ENCODE results near the gene JAZF1. TPM values are rescaled to one million over a fixed set of nuclear protein-coding genes. Genes with fewer than 3 reads are reported as not detected.

The JAZF1 gene
- total RNA-seq, 1 donor from 2014 or later = 4.7 TPM

GRCh38 chr7:27922907-27923641, 257.5 kb downstream of the JAZF1 start:
- intact Hi-C loops (cut with micrococcal nuclease) = loop anchor here (5.0 kb wide), 1 partner anchor 346 kb away; no protein-coding TSS in a partner anchor

- intact Hi-C loops (cut with micrococcal nuclease) = loop anchor here (5.0 kb wide), 1 partner anchor 345 kb away; no protein-coding TSS in a partner anchor
These were observed 258.2 kb downstream of the JAZF1 start for GRCh38 chr7:27922389-27922788.

DNA sequence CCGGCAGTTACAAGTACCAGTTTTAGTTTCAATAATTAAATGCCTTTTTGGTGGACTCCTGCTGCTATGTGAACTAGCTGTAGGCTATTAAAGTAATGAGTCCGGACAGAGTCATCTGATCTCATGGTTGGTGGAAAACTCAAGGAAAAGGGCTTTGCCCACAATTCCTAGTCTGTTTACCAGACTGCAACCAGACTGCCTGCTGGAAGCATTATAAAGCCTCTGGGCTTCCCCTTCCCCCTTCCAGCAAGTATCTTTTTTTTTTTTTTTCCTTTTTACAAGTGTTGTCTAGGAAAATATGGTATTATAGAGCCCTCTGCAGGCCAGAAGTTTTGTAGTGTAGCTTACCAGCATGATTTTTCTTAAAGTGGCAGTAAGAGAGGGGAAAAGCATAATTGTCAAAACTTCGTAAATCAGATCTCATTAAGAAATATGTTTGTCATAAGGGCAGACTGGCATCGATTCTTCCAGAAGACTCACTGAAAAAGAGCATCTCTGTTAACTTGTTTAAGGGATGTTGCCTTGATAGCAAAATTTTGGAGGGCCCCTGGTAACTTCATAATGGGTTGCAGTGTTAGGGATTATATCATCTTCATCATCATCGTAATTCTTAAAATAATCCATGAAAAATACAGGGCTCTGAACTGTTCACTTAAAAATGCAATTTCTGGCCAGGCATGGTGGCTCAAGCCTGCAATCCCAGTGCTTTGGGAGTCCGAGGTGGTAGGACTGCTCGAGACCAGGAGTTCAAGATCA, 259.3 kb downstream of the JAZF1 start:
- intact Hi-C loops (cut with micrococcal nuclease) = loop anchor here (1.0 to 5.0 kb wide), 9 partner anchors 20 to 725 kb away; partner anchors contain the start of gene TAX1BP1

GRCh38 chr7:27920281-27920946, 260.2 kb downstream of the JAZF1 start:
- intact Hi-C loops (cut with micrococcal nuclease) = loop anchor here (1.0 to 5.0 kb wide), 5 partner anchors 20 to 343 kb away; no protein-coding TSS in a partner anchor

DNA sequence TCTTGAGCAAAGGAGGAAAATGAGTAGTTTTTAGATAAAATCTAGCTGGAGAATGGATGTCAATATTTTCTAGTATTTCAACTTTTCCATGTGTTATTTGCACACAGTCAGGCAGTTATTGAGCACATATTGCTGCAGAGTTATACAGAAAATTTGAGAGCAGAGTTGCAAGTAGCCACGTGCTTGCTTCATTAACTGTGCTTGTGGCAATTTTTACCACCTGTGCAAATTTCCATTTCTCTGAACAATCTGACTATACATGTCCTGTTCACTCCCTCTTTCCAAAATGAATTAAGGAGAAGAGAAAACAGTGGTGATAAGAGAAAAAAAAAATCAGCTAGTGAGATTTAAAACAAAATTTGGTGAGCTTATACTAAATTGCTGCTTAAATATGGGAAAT, 262.1 kb downstream of the JAZF1 start:
- intact Hi-C loops (cut with micrococcal nuclease) = no loop called here

DNA sequence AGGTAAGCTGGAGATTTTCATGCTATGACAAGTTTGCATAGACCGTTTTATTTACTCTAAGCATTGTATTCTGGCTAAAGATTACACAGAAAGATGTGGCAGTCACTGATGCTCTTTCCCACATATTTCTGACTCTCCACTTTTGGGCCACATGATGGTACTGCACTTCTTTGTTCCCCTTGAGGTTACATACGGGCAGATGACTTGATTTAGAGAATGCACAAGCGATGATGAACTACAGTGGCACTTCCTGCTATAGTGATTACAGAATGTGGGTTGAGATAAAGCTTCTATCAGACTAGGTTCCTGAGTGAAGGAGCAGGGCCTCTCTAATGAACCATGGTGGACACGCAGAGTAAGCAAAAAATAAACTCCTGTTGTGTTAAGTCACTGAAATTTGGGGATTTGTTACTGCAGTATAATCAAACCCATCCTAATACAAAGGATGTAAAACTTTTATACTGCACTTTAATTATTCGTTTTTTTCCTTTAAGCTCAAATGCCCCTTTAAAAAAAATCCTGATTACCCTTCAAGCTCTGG, 262.8 kb downstream of the JAZF1 start:
- intact Hi-C loops (cut with micrococcal nuclease) = no loop called here

DNA sequence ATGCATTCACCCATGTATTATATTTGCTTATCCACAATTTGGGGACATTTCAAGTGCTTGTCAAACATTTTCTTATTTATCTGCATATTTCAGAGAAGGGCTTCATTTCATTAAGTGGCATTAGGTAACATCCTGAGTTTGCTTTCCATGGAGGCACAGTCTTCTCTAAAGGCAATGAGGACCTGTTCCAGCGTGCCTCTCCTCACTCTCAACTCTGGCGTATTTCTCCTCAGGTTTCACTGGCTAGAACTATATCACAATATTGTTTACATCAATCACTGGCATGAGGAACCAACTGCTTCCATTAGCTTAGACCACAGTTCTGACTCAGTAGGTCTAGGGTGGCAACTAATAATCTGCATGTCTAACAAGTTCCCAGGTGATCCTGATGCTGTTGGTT, 263.5 kb downstream of the JAZF1 start:
- intact Hi-C loops (cut with micrococcal nuclease) = no loop called here

- intact Hi-C loops (cut with micrococcal nuclease) = no loop called here
These were observed 264.2 kb downstream of the JAZF1 start for GRCh38 chr7:27916372-27916771.

GRCh38 chr7:27914409-27914808, 266.2 kb downstream of the JAZF1 start:
- intact Hi-C loops (cut with micrococcal nuclease) = no loop called here

DNA sequence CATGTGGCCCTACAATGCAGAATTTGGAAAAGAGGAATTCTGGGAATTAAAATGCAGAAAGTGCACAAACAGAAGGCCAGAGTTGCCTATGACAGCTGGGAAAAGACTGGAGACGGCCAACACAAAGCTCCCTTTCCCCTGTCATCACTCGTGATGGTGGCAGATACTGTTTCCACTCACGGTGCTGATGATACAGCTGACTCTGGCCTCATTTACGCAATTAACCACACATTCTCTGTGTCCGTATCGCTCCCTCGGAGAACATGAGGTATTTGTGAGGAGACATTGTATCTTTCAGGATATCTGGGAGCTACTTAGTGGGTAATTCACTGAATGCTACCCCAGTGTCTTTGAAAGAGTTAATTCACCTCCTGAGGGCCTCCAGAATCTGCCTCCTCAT, 267.8 kb downstream of the JAZF1 start:
- intact Hi-C loops (cut with micrococcal nuclease) = no loop called here

GRCh38 chr7:27911920-27912319, 268.7 kb downstream of the JAZF1 start:
- intact Hi-C loops (cut with micrococcal nuclease) = no loop called here

DNA sequence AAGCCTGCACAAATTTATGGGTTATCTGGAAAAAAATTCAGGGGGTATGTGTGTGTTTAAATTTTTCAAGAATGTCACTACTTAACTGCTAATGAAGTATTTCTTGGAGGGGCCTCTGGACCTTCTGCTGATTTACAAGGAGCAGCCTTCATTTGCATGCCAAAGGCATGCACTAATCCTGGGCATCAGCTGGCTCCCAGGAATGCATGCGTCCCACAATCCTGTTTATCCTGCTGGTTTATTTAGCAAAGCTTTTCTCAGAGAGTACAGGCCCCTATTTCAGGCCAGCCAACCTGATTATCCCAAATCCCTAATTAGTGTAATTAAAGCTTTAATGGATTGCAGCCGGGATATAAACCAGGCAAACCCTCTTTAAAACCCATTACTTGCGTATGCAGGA, 270.3 kb downstream of the JAZF1 start:
- intact Hi-C loops (cut with micrococcal nuclease) = no loop called here

DNA sequence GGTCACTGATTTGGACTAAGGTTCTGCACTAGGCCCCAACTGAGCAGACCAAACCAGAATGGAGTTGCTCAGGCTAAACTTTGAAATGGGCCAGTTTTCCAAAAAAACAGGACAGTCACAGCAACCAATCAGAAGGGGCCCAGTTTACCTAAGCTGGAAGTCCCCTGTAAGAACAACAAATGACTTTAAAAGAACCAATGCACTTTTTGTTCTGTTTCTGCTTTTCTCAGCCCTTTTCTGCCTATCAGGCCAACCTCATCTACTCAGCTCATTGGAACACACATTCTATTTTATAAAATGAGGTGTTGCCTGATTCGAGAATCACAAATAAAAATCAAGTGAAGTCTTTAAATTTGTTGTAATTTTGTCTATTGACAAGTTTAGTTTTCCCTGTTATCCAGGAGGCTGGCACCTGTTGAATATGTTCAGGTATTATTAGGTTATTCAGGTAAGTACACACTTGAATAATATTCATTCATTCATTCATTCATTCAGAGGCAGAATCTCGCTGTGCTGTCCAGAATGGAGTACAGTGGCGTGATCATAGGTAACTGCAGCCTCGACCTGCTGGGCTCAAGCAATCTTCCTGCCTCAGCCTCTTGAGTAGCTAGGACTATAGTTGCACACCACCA, 271.9 kb downstream of the JAZF1 start:
- intact Hi-C loops (cut with micrococcal nuclease) = loop anchor here (10.0 kb wide), 1 partner anchor 1044 kb away; the partner anchor contains the start of gene SKAP2

DNA sequence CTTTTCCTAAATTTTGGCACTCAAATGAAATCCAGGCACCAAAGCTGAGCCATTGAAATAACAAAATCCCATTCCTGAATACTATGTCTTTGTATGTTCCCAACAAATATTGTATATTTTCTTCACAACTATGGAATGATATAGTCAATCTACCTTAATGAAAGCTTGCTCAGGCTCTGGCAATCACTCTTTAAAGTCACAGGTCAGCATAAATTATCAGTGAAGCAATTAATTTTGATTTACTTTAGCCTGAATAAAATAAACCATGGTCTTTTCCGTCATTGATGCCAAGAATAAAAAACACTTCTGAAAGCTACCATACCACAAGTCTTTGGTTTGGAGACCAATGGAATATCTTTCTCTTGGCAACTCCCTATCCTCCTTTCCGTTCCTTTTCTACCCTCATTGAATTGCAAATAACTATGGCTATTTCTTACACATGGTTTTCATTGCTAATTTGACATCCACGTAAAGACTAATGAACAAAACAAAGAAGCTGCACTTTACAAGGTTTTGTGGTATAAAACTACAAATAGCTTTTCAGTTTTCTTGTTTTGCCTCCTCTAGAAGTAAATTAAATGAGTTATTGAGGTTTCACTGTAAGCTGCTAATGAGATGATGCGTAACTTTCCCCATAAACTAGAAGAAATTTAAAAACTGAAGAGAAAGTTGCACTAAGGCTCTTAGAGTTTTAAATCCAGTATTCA, 274.1 kb downstream of the JAZF1 start:
- intact Hi-C loops (cut with micrococcal nuclease) = loop anchor here (10.0 kb wide), 1 partner anchor 1042 kb away; the partner anchor contains the start of gene SKAP2

DNA sequence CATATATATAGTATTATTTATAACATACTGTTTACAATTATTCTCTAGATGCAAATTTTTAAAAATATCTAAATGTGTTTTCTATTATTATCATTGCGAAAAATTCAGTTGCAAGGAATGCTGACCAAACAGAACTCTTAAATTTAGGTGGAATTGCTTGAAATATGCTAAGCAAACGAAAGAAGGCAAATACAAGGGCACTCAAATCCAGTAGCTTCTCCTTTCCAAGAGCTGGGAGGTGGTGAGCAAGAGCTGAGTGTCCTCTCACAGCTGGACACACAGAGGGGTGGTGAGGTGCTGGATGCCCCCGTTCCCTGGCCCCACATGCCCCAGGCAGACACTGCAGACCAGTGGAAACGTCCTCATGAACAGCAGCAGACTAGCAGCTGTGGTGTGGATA, 274.6 kb downstream of the JAZF1 start:
- intact Hi-C loops (cut with micrococcal nuclease) = loop anchor here (10.0 kb wide), 1 partner anchor 1041 kb away; the partner anchor contains the start of gene SKAP2

GRCh38 chr7:27901028-27901760, 279.4 kb downstream of the JAZF1 start:
- intact Hi-C loops (cut with micrococcal nuclease) = loop anchor here (1.0 to 10.0 kb wide), 9 partner anchors 11 to 1036 kb away; partner anchors contain the start of genes HOXA4, SKAP2 and TAX1BP1

GRCh38 chr7:27900006-27900405, 280.6 kb downstream of the JAZF1 start:
- intact Hi-C loops (cut with micrococcal nuclease) = loop anchor here (2.0 to 10.0 kb wide), 5 partner anchors 21 to 1035 kb away; partner anchors contain the start of genes HOXA4 and SKAP2

- intact Hi-C loops (cut with micrococcal nuclease) = no loop called here
These were observed 281.0 kb downstream of the JAZF1 start for GRCh38 chr7:27899601-27900000.

- intact Hi-C loops (cut with micrococcal nuclease) = no loop called here
These were observed 283.2 kb downstream of the JAZF1 start for GRCh38 chr7:27897441-27897847.

Data from T-helper 1 cell treated with Interleukin-12 subunit alpha and Interleukin-12 subunit beta and Interleukin-4 antibody, amounts not matched to agents 30 ng/mL and 1 ng/mL, for 36 hours (primary cell).